H1 (cell line): ENCODE measurements around the gene PGBD5. TPM values are rescaled to one million over a fixed set of nuclear protein-coding genes. Genes with fewer than 3 reads are reported as not detected.

ENCODE experiments used
- CTCF ChIA-PET: fragments of 300-600 bp; sonication (Branson Sonifier 250); formaldehyde crosslinking; loops from one replicate; lab custom pipeline; 2021; ENCODE audit not compliant: partially characterized antibody; lab: Charles Lee
- POLR2A ChIA-PET: fragments of 300-600 bp; sonication (Branson Sonifier 250); formaldehyde crosslinking; loops from one replicate; lab custom pipeline; 2021; ENCODE audit warnings: inconsistent platforms; ENCODE audit not compliant: partially characterized antibody; lab: Charles Lee
- DNase-seq, 2 experiments: peaks; one replicate each; pipeline versions ENCODE4 v3.0.0 to v3.0.0-alpha.2; 2010 to 2022; ENCODE audit warnings: low spot score in 2 of 2, low read depth in 1 of 2, mixed read lengths in 1 of 2
- FAIRE-seq: peaks from 2 replicates; lab custom pipeline; 2011; peaks lifted over from hg19 to GRCh38; lab: Jason Lieb, UNC
- H2AFZ ChIP-seq: 2 replicates; pipeline ENCODE4 v1.8.1; 2012; ENCODE audit warnings: low read length, inconsistent platforms
- H2AK5ac ChIP-seq: 2 replicates; pipeline ENCODE4 v1.6.1; 2013; ENCODE audit warnings: low read depth, low read length
- H2BK120ac ChIP-seq: replicated peaks from 2 replicates; pipeline ENCODE3; 2013; ENCODE audit warnings: low read depth, low read length, inconsistent platforms
- H2BK12ac ChIP-seq: 2 replicates; pipeline ENCODE4 v1.6.1; 2013; ENCODE audit warnings: low read depth, low read length
- H2BK15ac ChIP-seq: 2 replicates; pipeline ENCODE4 v1.6.1; 2013; ENCODE audit warnings: low read length
- H2BK20ac ChIP-seq: 2 replicates; pipeline ENCODE4 v1.6.1; 2013; ENCODE audit warnings: low read length
- H2BK5ac ChIP-seq: 2 replicates; pipeline ENCODE4 v1.6.1; 2013; ENCODE audit warnings: low read depth, low read length
- H3K14ac ChIP-seq: 2 replicates; pipeline ENCODE4 v1.6.1; 2013; ENCODE audit warnings: inconsistent platforms; ENCODE audit not compliant: insufficient read length
- H3K18ac ChIP-seq: 2 replicates; pipeline ENCODE4 v1.6.1; 2013; ENCODE audit warnings: low read length; ENCODE audit errors: extremely low read depth
- H3K23ac ChIP-seq: 2 replicates; pipeline ENCODE4 v1.6.1; 2013; ENCODE audit warnings: inconsistent platforms; ENCODE audit not compliant: insufficient read length
- H3K23me2 ChIP-seq: 2 replicates; pipeline ENCODE4 v1.6.1; 2013; ENCODE audit warnings: low read depth, low read length
- H3K27ac ChIP-seq: 2 replicates; pipeline ENCODE4 v1.6.1; 2011; ENCODE audit warnings: low read depth, low read length, inconsistent platforms
- H3K27me3 ChIP-seq, 4 experiments: replicated peaks in 1 of 4; 1 replicate in 1 of 4; 2 replicates in 3 of 4; pipeline versions ENCODE4 v1.6.1 to v1.8.1; 2011 to 2013; ENCODE audit warnings: low read length in 3 of 4, mild to moderate bottlenecking in 3 of 4, inconsistent platforms in 2 of 4, mixed read lengths in 2 of 4, moderate library complexity in 1 of 4; ENCODE audit not compliant: control insufficient read depth in 3 of 4, insufficient read depth in 3 of 4; ENCODE audit errors: extremely low read depth in 1 of 4
- H3K36me3 ChIP-seq, 4 experiments: 2 replicates each; pipeline versions ENCODE4 v1.6.1 to v1.8.1; 2011 to 2013; ENCODE audit warnings: mild to moderate bottlenecking in 4 of 4, low read length in 3 of 4, moderate library complexity in 2 of 4, control low read depth in 1 of 4, inconsistent platforms in 1 of 4; ENCODE audit not compliant: insufficient read depth in 4 of 4, control insufficient read depth in 2 of 4
- H3K4ac ChIP-seq: replicated peaks from 2 replicates; pipeline ENCODE3; 2013; ENCODE audit warnings: low read length, low read depth, mixed read lengths, inconsistent platforms; ENCODE audit not compliant: insufficient read length
- H3K4me1 ChIP-seq, 4 experiments: replicated peaks in 1 of 4; 1 replicate in 1 of 4; 2 replicates in 3 of 4; pipeline versions ENCODE4 v1.6.1 to v1.8.1; 2011 to 2013; ENCODE audit warnings: low read length in 3 of 4, inconsistent platforms in 2 of 4, mixed read lengths in 1 of 4; ENCODE audit not compliant: insufficient read depth in 4 of 4, control insufficient read depth in 3 of 4
- H3K4me2 ChIP-seq, 2 experiments: 2 replicates each; pipeline versions ENCODE4 v1.6.1 to v1.8.1; 2011 to 2013; ENCODE audit warnings: low read depth in 2 of 2, low read length in 2 of 2, control low read depth in 1 of 2, inconsistent platforms in 1 of 2, mild to moderate bottlenecking in 1 of 2; ENCODE audit not compliant: insufficient read depth in 1 of 2
- H3K4me3 ChIP-seq, 4 experiments: fragments of 200-600, 300-600 bp in 1 of 4; sonication (generic), shearing (Covaris generic), sonication (Bioruptor Twin) in 1 of 4; 2 replicates each; pipeline versions ENCODE4 v1.5.1 to v1.8.1; 2011 to 2016; ENCODE audit warnings: low read length in 4 of 4, low read depth in 3 of 4, control low read depth in 2 of 4, inconsistent platforms in 2 of 4, mild to moderate bottlenecking in 2 of 4, mixed read lengths in 1 of 4, moderate library complexity in 1 of 4; ENCODE audit not compliant: insufficient read depth in 2 of 4; ENCODE audit errors: extremely low read depth in 1 of 4
- H3K56ac ChIP-seq: replicated peaks from 2 replicates; pipeline ENCODE3; 2013; ENCODE audit warnings: low read depth, mild to moderate bottlenecking, mixed read lengths, low read length, inconsistent platforms; ENCODE audit not compliant: insufficient read length
- H3K79me1 ChIP-seq: 2 replicates; pipeline ENCODE4 v1.6.1; 2013; ENCODE audit warnings: low read depth, low read length, control low read depth
- H3K79me2 ChIP-seq, 2 experiments: 2 replicates each; pipeline versions ENCODE4 v1.6.1 to v1.8.1; 2012 to 2013; ENCODE audit warnings: low read length in 2 of 2, mild to moderate bottlenecking in 2 of 2, inconsistent platforms in 1 of 2; ENCODE audit not compliant: insufficient read depth in 2 of 2, control insufficient read depth in 1 of 2
- H3K9ac ChIP-seq, 4 experiments: replicated peaks in 1 of 4; 1 replicate in 1 of 4; 2 replicates in 3 of 4; pipeline versions ENCODE4 v1.6.1 to v1.8.1; 2011 to 2013; ENCODE audit warnings: low read depth in 3 of 4, low read length in 3 of 4, control low read depth in 2 of 4, mild to moderate bottlenecking in 2 of 4, moderate library complexity in 2 of 4, inconsistent platforms in 1 of 4; ENCODE audit errors: extremely low read depth in 1 of 4
- H3K9me3 ChIP-seq, 2 experiments: 2 replicates each; pipeline versions ENCODE4 v1.6.1 to v1.8.1; 2012 to 2013; ENCODE audit warnings: mild to moderate bottlenecking in 2 of 2, moderate library complexity in 2 of 2, control low read depth in 1 of 2, inconsistent platforms in 1 of 2, low read depth in 1 of 2, low read length in 1 of 2, mixed read lengths in 1 of 2; ENCODE audit not compliant: insufficient read depth in 2 of 2
- H4K20me1 ChIP-seq, 2 experiments: replicated peaks in 1 of 2; 2 replicates each; pipeline versions ENCODE3 to v1.8.1; 2011 to 2013; ENCODE audit warnings: inconsistent platforms in 2 of 2, low read length in 2 of 2, mild to moderate bottlenecking in 1 of 2; ENCODE audit not compliant: insufficient read depth in 2 of 2, control insufficient read depth in 1 of 2
- H4K5ac ChIP-seq: 2 replicates; pipeline ENCODE4 v1.6.1; 2013; ENCODE audit warnings: low read length, low read depth, mixed read lengths, inconsistent platforms; ENCODE audit not compliant: insufficient read length
- H4K8ac ChIP-seq: 2 replicates; pipeline ENCODE4 v1.8.0; 2013; ENCODE audit warnings: mild to moderate bottlenecking, moderate library complexity, low read length, inconsistent platforms; ENCODE audit not compliant: insufficient read depth; ENCODE audit errors: extremely low read depth
- H4K91ac ChIP-seq: replicated peaks from 2 replicates; pipeline ENCODE3; 2013; ENCODE audit warnings: low read length, mixed read lengths, inconsistent platforms; ENCODE audit not compliant: insufficient read length
- ASH2L ChIP-seq: fragments of 200-600, 300-600 bp; sonication (generic); IDR thresholded peaks from one replicate; pipeline ENCODE4 v1.7.1; 2017; ENCODE audit warnings: low read length
- BACH1 ChIP-seq: IDR thresholded peaks from 2 replicates; pipeline ENCODE4 v1.6.1; 2012; ENCODE audit warnings: low read length, improper control_type of control experiment
- BRCA1 ChIP-seq: IDR thresholded peaks from 2 replicates; pipeline ENCODE4 v1.6.1; 2012; ENCODE audit warnings: low read depth, low read length, improper control_type of control experiment
- FOSL1 ChIP-seq: IDR thresholded peaks from 2 replicates; pipeline ENCODE4 v1.6.1; 2011; ENCODE audit warnings: mild to moderate bottlenecking, low read depth, low read length, moderate library complexity; ENCODE audit not compliant: insufficient read depth
- GABPA ChIP-seq: IDR thresholded peaks from 2 replicates; pipeline ENCODE4 v1.6.1; 2011; ENCODE audit warnings: mild to moderate bottlenecking, low read length, moderate library complexity, borderline replicate concordance; ENCODE audit not compliant: insufficient read depth
- KDM1A ChIP-seq: fragments of 200-600, 300-600 bp; sonication (generic); IDR thresholded peaks from 2 replicates; pipeline ENCODE4 v1.7.1; 2016; ENCODE audit warnings: mild to moderate bottlenecking, low read length, borderline replicate concordance
- NRF1 ChIP-seq: IDR thresholded peaks from 2 replicates; pipeline ENCODE4 v1.6.1; 2011; ENCODE audit warnings: mild to moderate bottlenecking, low read depth, low read length, improper control_type of control experiment
- POLR2A ChIP-seq, 2 experiments: IDR thresholded peaks; 1 replicate in 1 of 2; 2 replicates in 1 of 2; pipeline ENCODE4 v1.6.1; 2011; ENCODE audit warnings: low read depth in 2 of 2, low read length in 2 of 2, mild to moderate bottlenecking in 2 of 2; ENCODE audit errors: control extremely low read depth in 1 of 2
- POLR2AphosphoS5 ChIP-seq: IDR thresholded peaks from 2 replicates; pipeline ENCODE4 v1.6.1; 2011; ENCODE audit warnings: low read depth, low read length
- RNF2 ChIP-seq: fragments of 200-900, 300-1000 bp; sonication (generic); IDR thresholded peaks from 2 replicates; pipeline ENCODE4 v1.7.1; 2016; ENCODE audit warnings: borderline replicate concordance, low read depth, mild to moderate bottlenecking, antibody characterized with exemption, low read length; ENCODE audit not compliant: poor library complexity, severe bottlenecking; ENCODE audit errors: missing control alignments
- TAF1 ChIP-seq: IDR thresholded peaks from 2 replicates; pipeline ENCODE4 v1.6.1; 2011; ENCODE audit warnings: mild to moderate bottlenecking, low read depth, low read length
- TAF7 ChIP-seq: optimal IDR thresholded peaks from 2 replicates; pipeline ENCODE3; 2011; ENCODE audit warnings: low read depth, mild to moderate bottlenecking, inconsistent platforms, low read length, moderate library complexity, borderline replicate concordance
- WGBS, 2 experiments: shearing (Covaris generic) in 1 of 2; methylation state at CpG; one replicate each; pipeline versions ENCODE4 v1.1.6 to v1.1.7; 2013 to 2015; ENCODE audit warnings: low lambda C conversion rate in 2 of 2, mixed read lengths in 2 of 2, inconsistent platforms in 1 of 2, low coverage in 1 of 2, missing lambda C conversion rate in 1 of 2; ENCODE audit not compliant: insufficient replicate concordance in 2 of 2, insufficient coverage in 1 of 2, insufficient read length in 1 of 2; ENCODE audit errors: extremely low coverage in 1 of 2, missing lambda C conversion rate in 1 of 2; 5-methylcytosine and 5-hydroxymethylcytosine counted together
- polyA plus RNA-seq, 7 experiments: library from polyadenylated mRNA; depleted of rRNA in 3 of 7; stranded (reverse) in 5 of 7; unstranded in 2 of 7; fragments of >200 nt in 5 of 7; fragments of 200-250 nt in 2 of 7; gene quantifications; 1 replicate in 5 of 7; 2 replicates in 1 of 7; 4 replicates in 1 of 7; pipeline versions ENCODE4 v1.2.1 to v1.2.3, GENCODE V29; 2011 to 2013; ENCODE audit warnings: missing spikeins in 2 of 7, mixed read lengths in 2 of 7
- total RNA-seq: library from RNA; stranded (reverse); fragmentation: NEBNext Ultra II Directional; extraction: Animal tissue kit (Norgen Biotek cat#: 25700); gene quantifications from 2 replicates; pipeline ENCODE4 v1.2.1, GENCODE V29; 2021
- TF ChIP-seq, protein P1 (sequence below): IDR thresholded peaks from 2 replicates; pipeline ENCODE4 v1.6.1; 2012; ENCODE audit warnings: low read length, inconsistent platforms

The PGBD5 gene
- total and polyA plus RNA-seq, 2 of the 8 experiments (the other 6 are each of a cell fraction or from before 2014, with no cell fraction given) = 16.3 to 18.4 TPM

DNA sequence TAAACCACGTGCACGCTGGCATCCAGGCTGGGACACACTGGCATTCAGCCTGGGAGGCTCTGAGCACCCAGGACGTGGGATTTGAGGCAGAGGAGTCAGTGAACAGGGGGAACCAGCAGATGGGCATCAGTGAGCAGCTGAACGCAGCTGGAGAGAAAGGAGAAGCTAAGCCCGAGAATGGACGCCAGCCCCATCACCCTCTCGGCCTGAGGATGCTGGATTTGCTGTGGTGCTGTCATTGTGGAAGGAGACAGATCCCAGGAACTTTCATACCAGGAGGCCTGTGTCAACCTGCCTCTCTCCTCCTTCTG lies 132.8 kb downstream of the PGBD5 start:
- peaks cover 0 to 6% (median 2%) of the 10 kb centered on the region in 4 experiments; a peak in 4 of 7 replicates for H3K27me3 ChIP-seq
- no peak overlapping the region for H3K14ac ChIP-seq
- H3K9me3 ChIP-seq = no peaks in the 10 kb centered on the region
- no peak overlapping the region for H3K56ac ChIP-seq
- no peaks in the 10 kb centered on the region for H3K79me2 ChIP-seq
- CTCF ChIA-PET = interaction anchor here (0.6 to 1.2 kb wide), 4 partner anchors 9 to 547 kb away, joined by 3 to 6 read pairs (median 4); no protein-coding TSS in a partner anchor
- H3K4ac ChIP-seq = no peak overlapping the region
- peaks cover 0 to 10% (median 6%) of the 10 kb centered on the region in 4 experiments; a peak in 6 of 7 replicates for H3K4me1 ChIP-seq
- no peaks in the 10 kb centered on the region for H4K20me1 ChIP-seq
- no peaks in the 10 kb centered on the region for H3K36me3 ChIP-seq
- POLR2A ChIA-PET = no interaction called here
- H2BK120ac ChIP-seq = no peak overlapping the region
- DNase-seq (no peak), FAIRE-seq (no peak)
- peaks cover 7% of the 10 kb centered on the region; the same call in 1 of the 2 replicates for H3K23me2 ChIP-seq
- H3K18ac ChIP-seq = no peak overlapping the region
- no peak overlapping the region for H2BK5ac ChIP-seq
- no peak overlapping the region for H3K9ac ChIP-seq
- no peak overlapping the region; the same call in 1 of the 2 replicates for H2AFZ ChIP-seq
- H3K4me2 ChIP-seq = no peak overlapping the region; a peak in 1 of 4 replicates
- H3K79me1 ChIP-seq = no peaks in the 10 kb centered on the region
- H2BK20ac ChIP-seq = no peak overlapping the region
- H3K27ac ChIP-seq = no peak overlapping the region
- no peak overlapping the region for H4K91ac ChIP-seq
- no peak overlapping the region for H3K23ac ChIP-seq
- peak overlapping the region; percentile 86; the same call in 1 of the 2 replicates for H2AK5ac ChIP-seq
- no peak overlapping the region for H4K8ac ChIP-seq
- peak overlapping the region; percentile 92; the same call in 1 of the 2 replicates for H2BK15ac ChIP-seq
- WGBS, 2 experiments = 83% methylated on average over 7 of the region's 7 CpGs; no CpG with 5 or more reads in 1 of the 2 experiments
- H3K4me3 ChIP-seq = no peak overlapping the region
- peak overlapping the region; percentile 52; the same call in 1 of the 2 replicates for H2BK12ac ChIP-seq
- no peak overlapping the region for H4K5ac ChIP-seq
- TF ChIP-seq KDM1A (no peak), POLR2AphosphoS5 (no peak), ASH2L (no peak), BACH1 (no peak), TAF1 (no peak), POLR2A (IDR thresholded peaks at IDR 0.05; ENCODE audit: control extremely low read depth in 1 of 2, low read depth in 2 of 2, low read length in 2 of 2) (no peak), NRF1 (no peak), RNF2 (no peak), FOSL1 (no peak), BRCA1 (no peak), TAF7 (no peak), GABPA (no peak)
- TF ChIP-seq, protein P1, sequence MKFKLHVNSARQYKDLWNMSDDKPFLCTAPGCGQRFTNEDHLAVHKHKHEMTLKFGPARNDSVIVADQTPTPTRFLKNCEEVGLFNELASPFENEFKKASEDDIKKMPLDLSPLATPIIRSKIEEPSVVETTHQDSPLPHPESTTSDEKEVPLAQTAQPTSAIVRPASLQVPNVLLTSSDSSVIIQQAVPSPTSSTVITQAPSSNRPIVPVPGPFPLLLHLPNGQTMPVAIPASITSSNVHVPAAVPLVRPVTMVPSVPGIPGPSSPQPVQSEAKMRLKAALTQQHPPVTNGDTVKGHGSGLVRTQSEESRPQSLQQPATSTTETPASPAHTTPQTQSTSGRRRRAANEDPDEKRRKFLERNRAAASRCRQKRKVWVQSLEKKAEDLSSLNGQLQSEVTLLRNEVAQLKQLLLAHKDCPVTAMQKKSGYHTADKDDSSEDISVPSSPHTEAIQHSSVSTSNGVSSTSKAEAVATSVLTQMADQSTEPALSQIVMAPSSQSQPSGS = no peak
